HG03060 (cell line): ENCODE measurements around the gene APOD.

ENCODE experiments used
- ATAC-seq: cut with Tn5 transposase; IDR thresholded peaks from one replicate; pipeline ENCODE4 v1.9.1; 2021; ENCODE audit warnings: low read depth, moderate number of reproducible peaks; ENCODE audit not compliant: unreplicated experiment

The APOD gene

GRCh38 chr3:195537995-195538394 lies 45.7 kb downstream of the APOD start:
- no peak for ATAC-seq

DNA sequence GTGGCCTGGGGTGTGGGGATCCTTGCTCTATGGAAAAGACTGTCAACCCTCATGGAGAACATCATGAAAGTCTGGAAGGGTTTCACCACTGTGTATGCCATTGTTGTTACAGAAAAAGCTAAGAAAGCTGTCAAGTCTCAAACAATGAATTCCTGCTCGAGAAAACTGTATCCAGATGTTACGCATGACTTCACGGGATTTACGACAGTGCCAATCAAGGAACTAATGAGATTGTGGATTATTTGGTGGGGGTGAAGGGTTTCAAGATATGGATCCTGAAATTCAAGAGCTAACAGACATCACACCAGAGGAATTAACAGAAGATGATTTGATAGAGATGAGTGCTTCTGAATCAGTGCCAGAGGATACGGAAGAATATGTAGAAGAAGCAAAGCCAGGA lies 48.4 kb downstream of the APOD start:
- no peak for ATAC-seq

DNA sequence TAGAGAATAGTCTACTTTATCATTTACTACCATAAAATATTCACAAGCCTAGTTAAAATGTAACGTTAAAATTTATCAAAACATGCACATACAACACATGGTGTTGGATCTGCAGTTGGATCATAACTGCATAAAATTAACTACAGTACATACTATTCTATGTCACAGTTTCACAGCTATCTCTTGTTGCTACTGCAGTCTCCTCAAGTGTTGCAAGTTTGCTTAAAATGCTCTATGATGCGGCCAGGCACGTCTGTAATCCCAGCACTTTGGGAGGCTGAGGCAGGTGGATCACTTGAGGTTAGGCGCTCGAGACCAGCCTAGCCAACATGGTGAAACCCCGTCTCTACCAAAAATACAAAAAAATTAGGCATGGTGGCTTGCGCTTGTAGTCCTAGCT lies 50.9 kb downstream of the APOD start:
- no peak for ATAC-seq

- ATAC-seq: no peak
These were observed 51.4 kb downstream of the APOD start for GRCh38 chr3:195532345-195532744.

- no peak for ATAC-seq
These were observed 52.1 kb downstream of the APOD start for GRCh38 chr3:195531683-195532082.

DNA sequence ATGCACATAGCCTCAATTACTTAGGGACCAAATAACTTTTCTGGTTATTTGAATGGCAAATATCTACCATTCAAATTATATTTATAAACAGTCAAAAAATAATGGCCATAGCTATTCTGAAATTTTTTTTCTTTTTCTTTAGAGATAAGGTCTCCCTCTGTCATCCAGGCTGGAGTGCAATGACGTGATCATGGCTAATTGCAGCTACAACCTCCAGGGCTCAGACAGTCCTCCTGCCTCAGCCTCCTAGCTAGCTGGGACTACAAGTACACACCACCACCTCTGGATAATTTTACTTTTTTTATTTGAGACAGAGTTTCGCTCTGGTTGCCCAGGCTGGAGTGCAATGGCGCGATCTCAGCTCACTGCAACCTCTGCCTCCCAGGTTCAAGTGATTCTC lies 57.2 kb downstream of the APOD start:
- ATAC-seq: no peak

GRCh38 chr3:195524171-195524896 lies 59.4 kb downstream of the APOD start:
- no peak for ATAC-seq

- ATAC-seq: no peak
These were observed 61.3 kb downstream of the APOD start for GRCh38 chr3:195522254-195523023.
